HEK293 (cell line): Measurements from ENCODE around the gene LRRN2.

ENCODE experiments used
- CTCF ChIA-PET: fragments of 350-600 bp; formaldehyde crosslinking; extraction: SDS; loops from one replicate; lab custom pipeline; 2021; ENCODE audit warnings: antibody characterized with exemption; lab: Yijun Ruan, JAX
- POLR2A ChIA-PET: fragments of 300-600 bp; formaldehyde crosslinking; extraction: SDS; loops from one replicate; lab custom pipeline; 2020; ENCODE audit warnings: antibody characterized with exemption, inconsistent platforms; lab: Yijun Ruan, JAX
- H3K27ac ChIP-seq: fragments of 200-500 bp; sonication (Bioruptor generic); 2 replicates; pipeline ENCODE4 v1.5.1; 2014; ENCODE audit warnings: low read depth, low read length, control low read depth, inconsistent platforms; ENCODE audit errors: extremely low read depth
- H3K36me3 ChIP-seq, 2 experiments: fragments of 200-500 bp in 1 of 2; sonication (Bioruptor generic) in 1 of 2; 1 replicate in 1 of 2; 2 replicates in 1 of 2; pipeline ENCODE4 v1.5.1; 2014 to 2017; ENCODE audit warnings: inconsistent platforms in 2 of 2, low read length in 2 of 2; ENCODE audit not compliant: control insufficient read depth in 2 of 2, insufficient read depth in 1 of 2
- H3K4me1 ChIP-seq: fragments of 200-500 bp; sonication (Bioruptor generic); 2 replicates; pipeline ENCODE4 v1.5.1; 2014; ENCODE audit warnings: mild to moderate bottlenecking, low read length, inconsistent platforms; ENCODE audit not compliant: control insufficient read depth, insufficient read depth
- H3K4me3 ChIP-seq: 2 replicates; pipeline ENCODE4 v1.5.1; 2011; ENCODE audit warnings: low read depth, mild to moderate bottlenecking, control low read depth, low read length, moderate library complexity
- H3K9me3 ChIP-seq: fragments of 200-500 bp; sonication (Bioruptor generic); 2 replicates; pipeline ENCODE4 v1.5.1; 2014; ENCODE audit warnings: low read depth, low read length, inconsistent platforms; ENCODE audit not compliant: control insufficient read depth, insufficient read depth
- AEBP2 ChIP-seq: fragments of 450-650 bp; formaldehyde crosslinking; IDR thresholded peaks from 2 replicates; pipeline ENCODE4 v1.5.1; 2016; ENCODE audit warnings: missing biosample characterization, missing genetic modification characterization, borderline replicate concordance
- HOXC10 ChIP-seq: sonication (generic); formaldehyde crosslinking; IDR thresholded peaks from 2 replicates; pipeline ENCODE4 v1.8.1; 2023; ENCODE audit warnings: mild to moderate bottlenecking, missing genetic modification reagents
- INSM2 ChIP-seq: fragments of 450-650 bp; formaldehyde crosslinking; IDR thresholded peaks from 2 replicates; pipeline ENCODE4 v1.5.1; 2016; ENCODE audit warnings: missing biosample characterization, missing genetic modification characterization
- KLF17 ChIP-seq: fragments of 450-650 bp; formaldehyde crosslinking; IDR thresholded peaks from 2 replicates; pipeline ENCODE4 v1.5.1; 2016; ENCODE audit warnings: missing biosample characterization, missing genetic modification characterization
- MYNN ChIP-seq: fragments of 450-650 bp; formaldehyde crosslinking; IDR thresholded peaks from 2 replicates; pipeline ENCODE4 v1.5.1; 2016; ENCODE audit warnings: missing biosample characterization, missing genetic modification characterization, borderline replicate concordance
- PRDM1 ChIP-seq: fragments of 450-650 bp; formaldehyde crosslinking; IDR thresholded peaks from 2 replicates; pipeline ENCODE4; 2016; ENCODE audit warnings: missing biosample characterization, missing genetic modification characterization
- SCRT2 ChIP-seq: fragments of 450-650 bp; formaldehyde crosslinking; IDR thresholded peaks from 2 replicates; pipeline ENCODE4 v1.5.1; 2016; ENCODE audit warnings: missing biosample characterization, missing genetic modification characterization
- SP2 ChIP-seq: fragments of 450-650 bp; formaldehyde crosslinking; IDR thresholded peaks from 2 replicates; pipeline ENCODE4 v1.5.1; 2016; ENCODE audit warnings: missing biosample characterization, missing genetic modification characterization
- ZBTB8A ChIP-seq: fragments of 450-650 bp; formaldehyde crosslinking; IDR thresholded peaks from 2 replicates; pipeline ENCODE4 v1.5.1; 2016; ENCODE audit warnings: missing biosample characterization, missing genetic modification characterization
- ZFP69B ChIP-seq: fragments of 450-650 bp; formaldehyde crosslinking; IDR thresholded peaks from 2 replicates; pipeline ENCODE4 v1.5.1; 2016; ENCODE audit warnings: missing biosample characterization, missing genetic modification characterization
- ZNF239 ChIP-seq: fragments of 450-650 bp; formaldehyde crosslinking; IDR thresholded peaks from 2 replicates; pipeline ENCODE4 v1.5.1; 2016; ENCODE audit warnings: missing biosample characterization, missing genetic modification characterization
- ZNF394 ChIP-seq: fragments of 450-650 bp; formaldehyde crosslinking; IDR thresholded peaks from 2 replicates; pipeline ENCODE4 v1.5.1; 2016; ENCODE audit warnings: missing biosample characterization, missing genetic modification characterization, mild to moderate bottlenecking, moderate library complexity, borderline replicate concordance
- ZNF404 ChIP-seq: fragments of 450-650 bp; formaldehyde crosslinking; IDR thresholded peaks from 2 replicates; pipeline ENCODE4 v1.5.1; 2017; ENCODE audit warnings: missing biosample characterization, missing genetic modification characterization
- ZNF426 ChIP-seq: fragments of 450-650 bp; formaldehyde crosslinking; IDR thresholded peaks from 2 replicates; pipeline ENCODE4 v1.5.1; 2017; ENCODE audit warnings: missing biosample characterization, missing genetic modification characterization, mild to moderate bottlenecking, inconsistent platforms, moderate library complexity
- ZNF544 ChIP-seq: fragments of 450-650 bp; formaldehyde crosslinking; IDR thresholded peaks from 2 replicates; pipeline ENCODE4 v1.5.0; 2017; ENCODE audit warnings: missing biosample characterization, missing genetic modification characterization
- ZNF555 ChIP-seq: fragments of 450-650 bp; formaldehyde crosslinking; conservative IDR thresholded peaks from 2 replicates; pipeline ENCODE4 v1.5.1; 2017; ENCODE audit warnings: missing biosample characterization, mild to moderate bottlenecking, missing genetic modification characterization, inconsistent platforms
- ZNF558 ChIP-seq: fragments of 450-650 bp; formaldehyde crosslinking; IDR thresholded peaks from 2 replicates; pipeline ENCODE4 v1.5.1; 2016; ENCODE audit warnings: missing biosample characterization, missing genetic modification characterization
- ZNF677 ChIP-seq: fragments of 450-650 bp; IDR thresholded peaks from 2 replicates; pipeline ENCODE4 v1.5.0; 2018; ENCODE audit warnings: missing biosample characterization, mild to moderate bottlenecking, missing genetic modification characterization, moderate library complexity
- ZNF777 ChIP-seq: fragments of 450-650 bp; formaldehyde crosslinking; IDR thresholded peaks from 2 replicates; pipeline ENCODE4 v1.5.1; 2017; ENCODE audit warnings: missing biosample characterization, missing genetic modification characterization, borderline replicate concordance
- TF ChIP-seq, protein P1 (sequence below): fragments of 450-650 bp; formaldehyde crosslinking; IDR thresholded peaks from 2 replicates; pipeline ENCODE4 v1.5.1; 2017; ENCODE audit warnings: missing biosample characterization, missing genetic modification characterization

LRRN2 gene

DNA sequence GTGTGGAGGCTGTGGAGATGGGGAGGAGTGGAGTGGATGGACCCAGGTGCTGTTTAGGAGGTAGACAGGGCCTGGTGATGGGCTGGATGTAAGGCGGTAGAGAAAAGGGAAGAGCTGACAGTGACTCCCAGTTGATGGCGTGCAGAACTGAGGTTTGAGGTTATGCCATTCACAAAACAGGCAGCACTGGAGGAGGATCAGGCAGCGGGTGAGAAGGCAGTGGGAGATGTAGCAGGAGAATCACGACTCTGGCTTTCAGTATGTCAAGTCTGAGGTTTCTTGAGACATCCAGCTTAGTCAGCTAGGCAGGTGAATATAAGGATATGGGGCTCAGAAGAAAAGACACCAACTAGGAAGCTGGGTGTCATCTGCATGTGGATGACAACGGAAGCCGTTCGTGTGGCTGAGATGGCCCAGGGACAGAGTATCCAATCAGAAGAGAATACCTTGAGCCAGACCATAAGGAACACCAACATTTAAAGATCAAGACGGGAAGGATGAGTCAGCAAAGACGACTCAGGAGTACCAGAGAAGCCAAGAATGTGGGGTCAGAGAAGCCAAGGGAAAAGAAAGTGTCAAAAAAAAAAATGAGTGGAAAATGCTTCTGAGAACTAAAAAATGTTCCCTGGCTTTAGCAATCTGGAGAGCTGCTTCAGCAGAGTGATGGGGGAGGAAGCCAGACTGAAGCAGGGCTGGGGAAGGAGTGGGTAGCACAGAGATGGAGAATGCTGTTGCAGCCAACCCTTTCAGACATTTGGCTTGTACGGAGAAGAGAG, 15.2 kb downstream of the LRRN2 start:
- Histone ChIP-seq H3K4me1 (no peaks in the 10 kb centered on the region), H3K4me3 (no peak overlapping the region)
- TF ChIP-seq PRDM1 (tag by site-specific recombination) = no peak
- TF ChIP-seq ZBTB8A (tag by site-specific recombination) = no peak
- no peak for TF ChIP-seq SCRT2 (tag by site-specific recombination)
- no peak for TF ChIP-seq ZFP69B (tag by site-specific recombination)
- no peak for TF ChIP-seq KLF17 (tag by site-specific recombination)
- no peak for TF ChIP-seq INSM2 (tag by site-specific recombination)
- TF ChIP-seq ZNF426 (tag by site-specific recombination) = no peak
- TF ChIP-seq ZNF544 (tag by site-specific recombination) = no peak
- no peak for TF ChIP-seq ZNF555 (tag by site-specific recombination)
- no peak for TF ChIP-seq HOXC10 (CRISPR knock-in tag)
- TF ChIP-seq, protein P1, sequence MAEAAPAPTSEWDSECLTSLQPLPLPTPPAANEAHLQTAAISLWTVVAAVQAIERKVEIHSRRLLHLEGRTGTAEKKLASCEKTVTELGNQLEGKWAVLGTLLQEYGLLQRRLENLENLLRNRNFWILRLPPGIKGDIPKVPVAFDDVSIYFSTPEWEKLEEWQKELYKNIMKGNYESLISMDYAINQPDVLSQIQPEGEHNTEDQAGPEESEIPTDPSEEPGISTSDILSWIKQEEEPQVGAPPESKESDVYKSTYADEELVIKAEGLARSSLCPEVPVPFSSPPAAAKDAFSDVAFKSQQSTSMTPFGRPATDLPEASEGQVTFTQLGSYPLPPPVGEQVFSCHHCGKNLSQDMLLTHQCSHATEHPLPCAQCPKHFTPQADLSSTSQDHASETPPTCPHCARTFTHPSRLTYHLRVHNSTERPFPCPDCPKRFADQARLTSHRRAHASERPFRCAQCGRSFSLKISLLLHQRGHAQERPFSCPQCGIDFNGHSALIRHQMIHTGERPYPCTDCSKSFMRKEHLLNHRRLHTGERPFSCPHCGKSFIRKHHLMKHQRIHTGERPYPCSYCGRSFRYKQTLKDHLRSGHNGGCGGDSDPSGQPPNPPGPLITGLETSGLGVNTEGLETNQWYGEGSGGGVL = no peak
- no peak for TF ChIP-seq ZNF394 (tag by site-specific recombination)
- TF ChIP-seq AEBP2 (tag by site-specific recombination) = no peak
- no peak for TF ChIP-seq SP2 (tag by site-specific recombination)
- TF ChIP-seq ZNF677 = no peak
- TF ChIP-seq MYNN (tag by site-specific recombination) = no peak
- TF ChIP-seq ZNF777 (tag by site-specific recombination) = no peak
- TF ChIP-seq ZNF239 (tag by site-specific recombination) = no peak
- TF ChIP-seq ZNF404 = no peak
- no peak for TF ChIP-seq ZNF558 (tag by site-specific recombination)
- TF ChIP-seq, all 188 proteins: peak for 0
- H3K27ac ChIP-seq = no peak overlapping the region
- CTCF ChIA-PET = interaction anchor here (3.2 kb wide), 1 partner anchor 137 kb away, joined by 8 read pairs; no protein-coding TSS in a partner anchor
- POLR2A ChIA-PET = no interaction called here
- H3K36me3 ChIP-seq = no peaks in the 10 kb centered on the region
- no peaks in the 10 kb centered on the region for H3K9me3 ChIP-seq
